ENCODE data around the gene C19orf38. TPM values are rescaled to one million over a fixed set of nuclear protein-coding genes. Genes with fewer than 3 reads are reported as not detected.

The C19orf38 gene
- total RNA-seq, 1 experiment from 2014 or later, result not detected

DNA sequence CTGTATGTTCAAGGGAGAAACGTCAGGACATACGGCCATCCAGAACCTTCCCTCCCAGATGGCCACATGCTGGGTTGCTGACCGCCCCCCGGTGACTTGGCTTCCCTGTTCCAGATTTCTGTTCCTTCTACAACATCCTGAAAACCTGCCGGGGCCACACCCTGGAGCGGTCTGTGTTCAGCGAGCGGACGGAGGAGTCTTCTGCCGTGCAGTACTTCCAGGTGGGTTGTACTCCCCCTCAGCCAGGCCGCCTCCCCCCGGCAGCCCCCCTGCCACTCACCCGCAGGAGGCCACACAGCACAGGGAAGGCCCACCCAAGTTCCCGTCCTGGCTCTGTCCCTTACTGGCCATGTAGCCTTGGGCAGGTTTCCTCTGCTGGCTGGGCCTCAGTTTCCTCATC is 59.7 kb downstream of the C19orf38 start:
- no CpG with 5 or more reads among the region's 14 CpGs for WGBS (ENCODE audit: extremely low coverage, insufficient read length, low lambda C conversion rate)
- H4K20me1 ChIP-seq (ENCODE audit: control insufficient read depth, insufficient read depth, insufficient read length), result no peaks in the 10 kb centered on the region
- H3K23ac ChIP-seq (ENCODE audit: insufficient read length, low read depth, low read length), result no peak overlapping the region
- Mint-ChIP-seq H3K4me3 (no peak overlapping the region), H3K4me1 (no peaks in the 10 kb centered on the region), H3K36me3 (ENCODE audit: insufficient read depth in 1 of 3, low read depth in 3 of 3) (peaks cover 21 to 57% (median 50%) of the 10 kb centered on the region in 3 experiments; a peak in 6 of 7 replicates), H3K27ac (no peak overlapping the region), H3K27me3 (ENCODE audit: low read depth) (0 out of 2 replicates have a peak, but pooled peaks cover 2% of the 10 kb centered on the region), H3K9me3 (peaks cover 2 to 3% of the 10 kb centered on the region in 2 experiments; a peak in 3 of 5 replicates)
- no peak overlapping the region for H3K4me2 ChIP-seq (ENCODE audit: insufficient read depth, insufficient read length, low read length)
- no peaks in the 10 kb centered on the region for H3K4me1 ChIP-seq (ENCODE audit: insufficient read depth, low read length)
- H3K56ac ChIP-seq (ENCODE audit: insufficient read length, low read depth, low read length), result no peak overlapping the region
- H3K14ac ChIP-seq (ENCODE audit: insufficient read depth, low read length), result no peak overlapping the region
- no peak overlapping the region for H2BK20ac ChIP-seq (ENCODE audit: low read depth, low read length, poor library complexity, severe bottlenecking)
- no peak overlapping the region for H2BK15ac ChIP-seq (ENCODE audit: low read depth, low read length)
- no peak overlapping the region for H2BK12ac ChIP-seq (ENCODE audit: insufficient read length, low read depth, low read length)
- H3K4ac ChIP-seq (ENCODE audit: low read depth, low read length), result no peak overlapping the region
- no peak overlapping the region for H2AFZ ChIP-seq (ENCODE audit: low read length)
- H4K5ac ChIP-seq (ENCODE audit: insufficient read length, low read depth, low read length), result no peak overlapping the region
- peak; percentile 18 for DNase-seq
- no peaks in the 10 kb centered on the region; the same call in 1 of the 2 replicates for H3K79me2 ChIP-seq (ENCODE audit: insufficient read depth, low read length)
- no peak overlapping the region for H3K9ac ChIP-seq (ENCODE audit: extremely low read depth, insufficient read length, low read length)
- no peaks in the 10 kb centered on the region for H3K79me1 ChIP-seq (ENCODE audit: insufficient read depth, low read depth, low read length, poor library complexity, severe bottlenecking)
- TF ChIP-seq, protein P1, sequence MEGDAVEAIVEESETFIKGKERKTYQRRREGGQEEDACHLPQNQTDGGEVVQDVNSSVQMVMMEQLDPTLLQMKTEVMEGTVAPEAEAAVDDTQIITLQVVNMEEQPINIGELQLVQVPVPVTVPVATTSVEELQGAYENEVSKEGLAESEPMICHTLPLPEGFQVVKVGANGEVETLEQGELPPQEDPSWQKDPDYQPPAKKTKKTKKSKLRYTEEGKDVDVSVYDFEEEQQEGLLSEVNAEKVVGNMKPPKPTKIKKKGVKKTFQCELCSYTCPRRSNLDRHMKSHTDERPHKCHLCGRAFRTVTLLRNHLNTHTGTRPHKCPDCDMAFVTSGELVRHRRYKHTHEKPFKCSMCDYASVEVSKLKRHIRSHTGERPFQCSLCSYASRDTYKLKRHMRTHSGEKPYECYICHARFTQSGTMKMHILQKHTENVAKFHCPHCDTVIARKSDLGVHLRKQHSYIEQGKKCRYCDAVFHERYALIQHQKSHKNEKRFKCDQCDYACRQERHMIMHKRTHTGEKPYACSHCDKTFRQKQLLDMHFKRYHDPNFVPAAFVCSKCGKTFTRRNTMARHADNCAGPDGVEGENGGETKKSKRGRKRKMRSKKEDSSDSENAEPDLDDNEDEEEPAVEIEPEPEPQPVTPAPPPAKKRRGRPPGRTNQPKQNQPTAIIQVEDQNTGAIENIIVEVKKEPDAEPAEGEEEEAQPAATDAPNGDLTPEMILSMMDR (conservative IDR thresholded peaks at IDR 0.05), result no peak
- no peak overlapping the region for H2AK5ac ChIP-seq (ENCODE audit: insufficient read length, low read length)
- H3K27me3 ChIP-seq (ENCODE audit: insufficient read depth, low read length), result no peaks in the 10 kb centered on the region
- H3T11ph ChIP-seq (ENCODE audit: low read length), result no peak overlapping the region
- H2BK5ac ChIP-seq (ENCODE audit: insufficient read length, low read length), result no peak overlapping the region
- H3K9me3 ChIP-seq (ENCODE audit: control insufficient read depth, low read depth, low read length), result no peaks in the 10 kb centered on the region
- H3K18ac ChIP-seq (ENCODE audit: insufficient read length, low read depth, low read length), result no peak overlapping the region
- no peak overlapping the region for H2BK120ac ChIP-seq (ENCODE audit: low read depth, low read length, poor library complexity, severe bottlenecking)
- no peak overlapping the region for H4K91ac ChIP-seq (ENCODE audit: insufficient read length, low read depth, low read length)
- H3K27ac ChIP-seq (ENCODE audit: insufficient read length, low read depth, low read length), result no peak overlapping the region
- no peaks in the 10 kb centered on the region for H3K23me2 ChIP-seq (ENCODE audit: insufficient read length, low read depth, low read length, poor library complexity, severe bottlenecking)
- no peak overlapping the region for H4K8ac ChIP-seq (replicated peaks; ENCODE audit: insufficient read length, low read depth, low read length)
